HepG2 (cell line): ENCODE results near the gene ARHGAP9. TPM values are rescaled to one million over a fixed set of nuclear protein-coding genes. Genes with fewer than 3 reads are reported as not detected.
A peak's percentile ranks its signal among the peaks of the same experiment; 100 is the strongest.

Experiments
- AGO2 ChIP-seq: fragments of 200-400 bp; formaldehyde crosslinking; optimal IDR thresholded peaks from 2 replicates; pipeline ENCODE3; 2017; ENCODE audit warnings: mild to moderate bottlenecking, low read depth, low read length, moderate library complexity
- ARID4A ChIP-seq: sonication (generic); formaldehyde crosslinking; IDR thresholded peaks from 2 replicates; pipeline ENCODE4 v1.5.0; 2020; ENCODE audit warnings: mild to moderate bottlenecking, missing genetic modification reagents, borderline replicate concordance
- HDAC2 ChIP-seq: sonication (generic); formaldehyde crosslinking; IDR thresholded peaks from 2 replicates; pipeline ENCODE4 v1.4.0; 2020; ENCODE audit warnings: missing genetic modification reagents
- ISX ChIP-seq: sonication (generic); formaldehyde crosslinking; conservative IDR thresholded peaks from 2 replicates; pipeline ENCODE4 v1.5.0; 2020; ENCODE audit warnings: missing genetic modification reagents
- KAT7 ChIP-seq: IDR thresholded peaks from 2 replicates; pipeline ENCODE4 v1.6.1; 2018; ENCODE audit warnings: borderline replicate concordance, missing compliant biosample characterization
- KLF12 ChIP-seq: sonication (generic); formaldehyde crosslinking; IDR thresholded peaks from 2 replicates; pipeline ENCODE4 v1.4.0; 2020; ENCODE audit warnings: missing genetic modification reagents, borderline replicate concordance
- KMT2A ChIP-seq: sonication (generic); formaldehyde crosslinking; IDR thresholded peaks from 2 replicates; pipeline ENCODE4 v1.4.0; 2020; ENCODE audit warnings: missing genetic modification reagents
- KMT2B ChIP-seq: IDR thresholded peaks from 2 replicates; pipeline ENCODE4 v1.6.1; 2016; ENCODE audit warnings: missing genetic modification reagents, missing compliant biosample characterization
- LCORL ChIP-seq, 2 experiments: fragments of 450-650 bp in 1 of 2; sonication (generic) in 1 of 2; formaldehyde crosslinking in 1 of 2; IDR thresholded peaks; 2 replicates each; pipeline versions ENCODE4 v1.5.0 to v1.6.1; 2017 to 2020; ENCODE audit warnings: antibody characterized with exemption in 1 of 2, missing genetic modification reagents in 1 of 2
- PHF5A ChIP-seq: IDR thresholded peaks from one replicate; pipeline ENCODE4 v1.6.1; 2018; ENCODE audit warnings: low read depth, missing genetic modification reagents; ENCODE audit not compliant: unreplicated experiment
- SAP130 ChIP-seq: IDR thresholded peaks from 2 replicates; pipeline ENCODE4 v1.6.1; 2016; ENCODE audit warnings: low read depth
- SIN3A ChIP-seq: IDR thresholded peaks from 2 replicates; pipeline ENCODE4 v1.6.1; 2011; ENCODE audit warnings: low read depth, mild to moderate bottlenecking, control low read depth, low read length, borderline replicate concordance
- XRCC5 ChIP-seq: fragments of 200-400 bp; formaldehyde crosslinking; optimal IDR thresholded peaks from 2 replicates; pipeline ENCODE3; 2017; ENCODE audit warnings: mild to moderate bottlenecking, low read length
- ZMAT3 ChIP-seq: sonication (generic); formaldehyde crosslinking; conservative IDR thresholded peaks from 2 replicates; pipeline ENCODE4 v1.7.0; 2021; ENCODE audit warnings: missing genetic modification reagents
- ZNF10 ChIP-seq: sonication (generic); formaldehyde crosslinking; IDR thresholded peaks from 2 replicates; pipeline ENCODE4 v1.4.0; 2020; ENCODE audit warnings: mild to moderate bottlenecking, low read depth, missing genetic modification reagents, borderline replicate concordance
- ZNF296 ChIP-seq: sonication (generic); formaldehyde crosslinking; conservative IDR thresholded peaks from 2 replicates; pipeline ENCODE4 v1.5.0; 2020; ENCODE audit warnings: mild to moderate bottlenecking, missing genetic modification reagents
- ZNF354B ChIP-seq: sonication (generic); formaldehyde crosslinking; IDR thresholded peaks from 2 replicates; pipeline ENCODE4 v1.8.0; 2022; ENCODE audit warnings: mild to moderate bottlenecking, missing genetic modification reagents
- ZNF574 ChIP-seq: sonication (generic); formaldehyde crosslinking; IDR thresholded peaks from 2 replicates; pipeline ENCODE4 v1.4.0; 2020; ENCODE audit warnings: missing genetic modification reagents
- ZNF710 ChIP-seq: sonication (generic); formaldehyde crosslinking; IDR thresholded peaks from 2 replicates; pipeline ENCODE4 v1.5.0; 2020; ENCODE audit warnings: mild to moderate bottlenecking, missing genetic modification reagents, borderline replicate concordance
- ZNF776 ChIP-seq: sonication (generic); formaldehyde crosslinking; IDR thresholded peaks from 2 replicates; pipeline ENCODE4 v1.4.0; 2020; ENCODE audit warnings: mild to moderate bottlenecking, missing genetic modification reagents
- ZNF781 ChIP-seq: sonication (generic); formaldehyde crosslinking; IDR thresholded peaks from 2 replicates; pipeline ENCODE4 v1.5.1; 2020; ENCODE audit warnings: borderline replicate concordance, mild to moderate bottlenecking, missing genetic modification reagents; ENCODE audit errors: not compliant biosample characterization
- polyA plus RNA-seq, 8 experiments: library from polyadenylated mRNA; depleted of rRNA in 3 of 8; stranded (reverse) in 7 of 8; unstranded in 1 of 8; fragments of >200 nt; fragmentation: Illumina TruSeq in 4 of 8; extraction: Trizol in 4 of 8; gene quantifications; 2 replicates each; pipeline versions ENCODE4 v1.2.1 to v1.2.3, GENCODE V29; 2011 to 2016; ENCODE audit warnings: low read depth in 4 of 8, missing spikeins in 1 of 8, mixed read lengths in 1 of 8; ENCODE audit not compliant: insufficient read depth in 1 of 8
- total RNA-seq, 5 experiments: library from RNA; depleted of rRNA; stranded (reverse); fragments of >200 nt; fragmentation: Illumina TruSeq; extraction: Trizol; gene quantifications; 2 replicates each; pipeline ENCODE4 v1.2.3, GENCODE V29; 2016; ENCODE audit warnings: low read depth in 1 of 5

ARHGAP9 gene
- total and polyA plus RNA-seq, 2 of the 13 experiments (the other 11 are each of a cell fraction or from before 2014, with no cell fraction given), result 0.18 to 1.2 TPM

GRCh38 chr12:57456145-57456700 lies 23.4 kb downstream of the ARHGAP9 start (continued):
- 0 out of 2 replicates have a peak, but pooled peaks have one; percentile 42 for TF ChIP-seq ZNF710
- peak; percentile 49; the same call in 1 of the 2 replicates for TF ChIP-seq KMT2B (CRISPR knock-in tag)
- peak; percentile 44 for TF ChIP-seq ARID4A
- no peak for TF ChIP-seq KLF12 (CRISPR knock-in tag)
- TF ChIP-seq AGO2, result no peak
- TF ChIP-seq ZMAT3 (CRISPR knock-in tag), result 0 out of 2 replicates have a peak, but pooled peaks have one; percentile 32
- 0 out of 2 replicates have a peak, but pooled peaks have one; percentile 34 for TF ChIP-seq ZNF354B (CRISPR knock-in tag)
- 0 out of 2 replicates have a peak, but pooled peaks have one; percentile 10 for TF ChIP-seq SIN3A
- peak; percentile 76 for TF ChIP-seq ZNF574
- peak; percentile 54; the same call in 1 of the 2 replicates for TF ChIP-seq HDAC2 (CRISPR knock-in tag)
- no peak for TF ChIP-seq LCORL (IDR thresholded peaks at IDR 0.05)
- TF ChIP-seq LCORL (CRISPR knock-in tag; IDR thresholded peaks at IDR 0.05), result peak; percentile 75
- no peak for TF ChIP-seq ZNF10
- TF ChIP-seq XRCC5, result peak; percentile 85
- TF ChIP-seq ZNF296 (CRISPR knock-in tag), result no peak
- TF ChIP-seq ZNF776, result 0 out of 2 replicates have a peak, but pooled peaks have one; percentile 57
- 0 out of 2 replicates have a peak, but pooled peaks have one; percentile 9 for TF ChIP-seq KMT2A (CRISPR knock-in tag)
- TF ChIP-seq KAT7 (CRISPR knock-in tag), result peak; percentile 85; the same call in 1 of the 2 replicates
- TF ChIP-seq PHF5A (CRISPR knock-in tag), result peak; percentile 55
- TF ChIP-seq SAP130 (CRISPR knock-in tag), result peak; percentile 80
- TF ChIP-seq ZNF781 (CRISPR knock-in tag), result peak; percentile 67
- no peak for TF ChIP-seq ISX (CRISPR knock-in tag)
